Erythroblast (primary cell): ENCODE data around the gene CYP51A1.
A peak's percentile ranks its signal among the peaks of the same experiment; 100 is the strongest.
"Not testable (repeated sequence)": the region's sequence is repeated elsewhere in the genome, so short reads cannot be mapped to it uniquely, and the experiment has no call there.

Experiments used
- DNase-seq, 2 experiments: peaks; one replicate each; lab custom pipeline; 2025; lab: John Stamatoyannopoulos, UW
- GATA1 ChIP-seq: IDR thresholded peaks from 2 replicates; pipeline ENCODE4 v1.6.1; 2011; ENCODE audit warnings: low read depth, mild to moderate bottlenecking, control low read depth, low read length, moderate library complexity
- POLR2A ChIP-seq: IDR thresholded peaks from 2 replicates; pipeline ENCODE4 v1.6.1; 2011; ENCODE audit warnings: mild to moderate bottlenecking, low read length

CYP51A1 gene

GRCh38 chr7:92141161-92141560 lies 6.9 kb upstream of the CYP51A1 start:
- peak in 1 of 2 experiments; percentile 34 for DNase-seq
- no peak for TF ChIP-seq POLR2A
- no peak for TF ChIP-seq GATA1

- TF ChIP-seq POLR2A (no peak), GATA1 (no peak)
- DNase-seq, result peak; percentile 8 to 25
Measured at GRCh38 chr7:92137557-92137956, 3.3 kb upstream of the CYP51A1 start.

- peak; percentile 41 to 65 for DNase-seq
- TF ChIP-seq GATA1 (no peak), POLR2A (peak; percentile 81)
Measured at GRCh38 chr7:92135052-92135889, 994 bp upstream of the CYP51A1 start.

GRCh38 chr7:92133737-92134270 lies 473 bp downstream of the CYP51A1 start:
- TF ChIP-seq GATA1 (no peak), POLR2A (no peak)
- peak; percentile 87 to 89 for DNase-seq

GRCh38 chr7:92133133-92133736 lies 1.0 kb downstream of the CYP51A1 start:
- TF ChIP-seq GATA1 (no peak), POLR2A (no peak)
- no peak for DNase-seq

- TF ChIP-seq GATA1, result no peak
- TF ChIP-seq POLR2A, result no peak
- DNase-seq, result no peak
Measured at GRCh38 chr7:92131764-92132330, 2.4 kb downstream of the CYP51A1 start.

GRCh38 chr7:92131093-92131492 lies 3.2 kb downstream of the CYP51A1 start:
- DNase-seq, result no peak
- TF ChIP-seq GATA1, result no peak
- no peak for TF ChIP-seq POLR2A

- DNase-seq, result no peak
- TF ChIP-seq POLR2A (no peak), GATA1 (no peak)
Measured at GRCh38 chr7:92121681-92122080, 12.6 kb downstream of the CYP51A1 start.

- no peak for DNase-seq
- TF ChIP-seq GATA1 (no peak), POLR2A (no peak)
Measured at GRCh38 chr7:92119213-92119759, 15.0 kb downstream of the CYP51A1 start.

- DNase-seq, result no peak
- no peak for TF ChIP-seq GATA1
- no peak for TF ChIP-seq POLR2A
Measured at GRCh38 chr7:92116949-92117348, 17.3 kb downstream of the CYP51A1 start.

GRCh38 chr7:92115821-92116220 lies 18.5 kb downstream of the CYP51A1 start:
- DNase-seq, result no peak
- TF ChIP-seq POLR2A, result no peak
- no peak for TF ChIP-seq GATA1

GRCh38 chr7:92110857-92111256 lies 23.4 kb downstream of the CYP51A1 start:
- no peak for DNase-seq
- TF ChIP-seq GATA1 (no peak), POLR2A (no peak)

- no peak for DNase-seq
- TF ChIP-seq POLR2A (no peak), GATA1 (no peak)
Measured at GRCh38 chr7:92108821-92109220, 25.5 kb downstream of the CYP51A1 start.

GRCh38 chr7:92102862-92103261 lies 31.4 kb downstream of the CYP51A1 start:
- DNase-seq, result not testable (repeated sequence)

- TF ChIP-seq GATA1 (no peak), POLR2A (no peak)
- no peak for DNase-seq
Measured at GRCh38 chr7:92100534-92100933, 33.7 kb downstream of the CYP51A1 start.
